Renal cortex interstitium (tissue), 11 donors: ENCODE results near the gene TNRC6C. TPM values are rescaled to one million over a fixed set of nuclear protein-coding genes. Genes with fewer than 3 reads are reported as not detected.

Source experiments
- DNase-seq, 11 donors: peaks; one replicate each; pipeline ENCODE4 v3.0.0-alpha.2; 2013; ENCODE audit warnings: low read depth in 9 of 11, low spot score in 4 of 11; ENCODE audit errors: extremely low read depth in 1 of 11
- polyA plus RNA-seq, 3 donors: library from polyadenylated mRNA; unstranded; fragments of 120-200 nt; gene quantifications; one replicate each; pipeline ENCODE4 v1.2.1, GENCODE V29; 2013; ENCODE audit not compliant: insufficient read length in 3 of 3

Gene TNRC6C
- polyA plus RNA-seq, 3 donors = 11.5 to 18.6 (median 14.0) TPM

GRCh38 chr17:78002166-78002565 lies 43.7 kb downstream of the TNRC6C start:
- no peak for DNase-seq

GRCh38 chr17:78005452-78006171 lies 47.1 kb downstream of the TNRC6C start:
- DNase-seq = no peak

- DNase-seq = no peak
Measured at GRCh38 chr17:78006338-78006737, 47.8 kb downstream of the TNRC6C start.

- no peak for DNase-seq
Measured at GRCh38 chr17:78007647-78008046, 49.1 kb downstream of the TNRC6C start.

- no peak for DNase-seq
Measured at GRCh38 chr17:78010759-78011158, 52.3 kb downstream of the TNRC6C start.

GRCh38 chr17:78012428-78012827 lies 53.9 kb downstream of the TNRC6C start:
- no peak for DNase-seq

GRCh38 chr17:78013683-78014467 lies 55.4 kb downstream of the TNRC6C start:
- DNase-seq = peak; percentile 31 to 75 (median 61)

- DNase-seq = no peak
Measured at GRCh38 chr17:78014646-78015045, 56.1 kb downstream of the TNRC6C start.

GRCh38 chr17:78016852-78017251 lies 58.3 kb downstream of the TNRC6C start:
- DNase-seq = no peak

GRCh38 chr17:78019367-78019975 lies 61.0 kb downstream of the TNRC6C start:
- DNase-seq = peak in 1 of 11 donors; percentile 55

- DNase-seq = no peak
Measured at GRCh38 chr17:78019976-78020716, 61.6 kb downstream of the TNRC6C start.

- DNase-seq = no peak
Measured at GRCh38 chr17:78020717-78021108, 62.2 kb downstream of the TNRC6C start.

GRCh38 chr17:78022425-78022824 lies 63.9 kb downstream of the TNRC6C start:
- no peak for DNase-seq

- no peak for DNase-seq
Measured at GRCh38 chr17:78023042-78023441, 64.5 kb downstream of the TNRC6C start.

GRCh38 chr17:78026381-78026780 lies 67.9 kb downstream of the TNRC6C start:
- DNase-seq = no peak

- no peak for DNase-seq
Measured at GRCh38 chr17:78027121-78027520, 68.6 kb downstream of the TNRC6C start.

- DNase-seq = no peak
Measured at GRCh38 chr17:78029697-78030096, 71.2 kb downstream of the TNRC6C start.

GRCh38 chr17:78031435-78031834 lies 72.9 kb downstream of the TNRC6C start:
- no peak for DNase-seq

GRCh38 chr17:78032166-78032565 lies 73.7 kb downstream of the TNRC6C start:
- DNase-seq = peak in 1 of 11 donors; percentile 20
